22Rv1 (cell line): ENCODE measurements around the gene THRA.

Source experiments
- ZFX ChIP-seq: fragments of 450-650 bp; IDR thresholded peaks from 2 replicates; pipeline ENCODE4 v1.6.1; 2017; ENCODE audit warnings: antibody characterized with exemption, borderline replicate concordance
- TF ChIP-seq, protein P1 (sequence below): fragments of 450-650 bp; IDR thresholded peaks from 2 replicates; pipeline ENCODE4 v1.5.1; 2017; ENCODE audit warnings: mild to moderate bottlenecking

GRCh38 chr17:40056379-40057015 is 6.3 kb upstream of the THRA start:
- TF ChIP-seq, protein P1, sequence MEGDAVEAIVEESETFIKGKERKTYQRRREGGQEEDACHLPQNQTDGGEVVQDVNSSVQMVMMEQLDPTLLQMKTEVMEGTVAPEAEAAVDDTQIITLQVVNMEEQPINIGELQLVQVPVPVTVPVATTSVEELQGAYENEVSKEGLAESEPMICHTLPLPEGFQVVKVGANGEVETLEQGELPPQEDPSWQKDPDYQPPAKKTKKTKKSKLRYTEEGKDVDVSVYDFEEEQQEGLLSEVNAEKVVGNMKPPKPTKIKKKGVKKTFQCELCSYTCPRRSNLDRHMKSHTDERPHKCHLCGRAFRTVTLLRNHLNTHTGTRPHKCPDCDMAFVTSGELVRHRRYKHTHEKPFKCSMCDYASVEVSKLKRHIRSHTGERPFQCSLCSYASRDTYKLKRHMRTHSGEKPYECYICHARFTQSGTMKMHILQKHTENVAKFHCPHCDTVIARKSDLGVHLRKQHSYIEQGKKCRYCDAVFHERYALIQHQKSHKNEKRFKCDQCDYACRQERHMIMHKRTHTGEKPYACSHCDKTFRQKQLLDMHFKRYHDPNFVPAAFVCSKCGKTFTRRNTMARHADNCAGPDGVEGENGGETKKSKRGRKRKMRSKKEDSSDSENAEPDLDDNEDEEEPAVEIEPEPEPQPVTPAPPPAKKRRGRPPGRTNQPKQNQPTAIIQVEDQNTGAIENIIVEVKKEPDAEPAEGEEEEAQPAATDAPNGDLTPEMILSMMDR: no peak
- no peak for TF ChIP-seq ZFX
